ENCODE results near the gene SLC2A11. TPM values are rescaled to one million over a fixed set of nuclear protein-coding genes. Genes with fewer than 3 reads are reported as not detected.

Gene SLC2A11
- total RNA-seq, 1 experiment from 2014 or later: 9.4 TPM

DNA sequence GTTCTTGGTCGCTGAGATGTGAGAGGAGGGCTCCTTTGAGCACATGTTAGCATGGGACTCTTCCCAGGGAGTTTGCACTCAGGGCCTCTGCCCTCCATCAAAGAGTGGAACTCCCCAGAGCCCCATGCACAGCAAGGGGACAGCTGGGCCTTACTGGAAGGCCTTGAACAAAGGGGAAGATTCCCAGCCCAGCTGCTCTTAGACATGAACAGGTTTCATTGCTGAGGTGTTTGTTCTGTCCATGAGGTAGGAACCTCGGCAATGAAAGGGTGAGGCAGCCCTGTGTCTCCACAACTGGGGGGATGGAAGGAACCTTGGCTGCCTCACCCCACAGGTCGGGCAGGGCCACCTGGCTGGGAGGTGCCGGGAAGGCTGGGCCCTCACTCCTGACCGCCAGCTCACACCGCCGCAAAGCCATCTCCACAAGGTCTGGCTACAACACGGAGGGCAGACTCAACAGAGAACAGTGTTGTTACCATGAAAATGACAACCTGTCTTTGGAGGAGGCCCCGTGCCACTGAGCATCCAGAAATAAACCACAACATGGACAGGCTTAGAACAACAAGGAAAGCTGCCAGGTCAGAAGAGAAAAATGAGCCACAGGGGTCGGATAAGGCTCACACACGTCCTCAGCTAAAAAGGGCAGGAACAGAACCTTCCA is 22.1 kb upstream of the SLC2A11 start:
- BruUV-seq (replicated peaks): no TSS peak
- H4K20me1 ChIP-seq (ENCODE audit: low read length): no peaks in the 10 kb centered on the region
- H3K9me3 ChIP-seq (ENCODE audit: low read length): no peaks in the 10 kb centered on the region
- DNase-seq: no peak
- H3K4me3 ChIP-seq (ENCODE audit: low read length): no peak overlapping the region
- H3K79me2 ChIP-seq (ENCODE audit: low read length): no peaks in the 10 kb centered on the region
- ATAC-seq: no peak
- H3K9ac ChIP-seq (ENCODE audit: low read length): no peak overlapping the region
- POLR2A ChIA-PET (ENCODE audit: unreplicated experiment): no interaction called here
- H3K9me2 ChIP-seq (replicated peaks; ENCODE audit: low read length): no peaks in the 10 kb centered on the region
- TF ChIP-seq, protein P1, sequence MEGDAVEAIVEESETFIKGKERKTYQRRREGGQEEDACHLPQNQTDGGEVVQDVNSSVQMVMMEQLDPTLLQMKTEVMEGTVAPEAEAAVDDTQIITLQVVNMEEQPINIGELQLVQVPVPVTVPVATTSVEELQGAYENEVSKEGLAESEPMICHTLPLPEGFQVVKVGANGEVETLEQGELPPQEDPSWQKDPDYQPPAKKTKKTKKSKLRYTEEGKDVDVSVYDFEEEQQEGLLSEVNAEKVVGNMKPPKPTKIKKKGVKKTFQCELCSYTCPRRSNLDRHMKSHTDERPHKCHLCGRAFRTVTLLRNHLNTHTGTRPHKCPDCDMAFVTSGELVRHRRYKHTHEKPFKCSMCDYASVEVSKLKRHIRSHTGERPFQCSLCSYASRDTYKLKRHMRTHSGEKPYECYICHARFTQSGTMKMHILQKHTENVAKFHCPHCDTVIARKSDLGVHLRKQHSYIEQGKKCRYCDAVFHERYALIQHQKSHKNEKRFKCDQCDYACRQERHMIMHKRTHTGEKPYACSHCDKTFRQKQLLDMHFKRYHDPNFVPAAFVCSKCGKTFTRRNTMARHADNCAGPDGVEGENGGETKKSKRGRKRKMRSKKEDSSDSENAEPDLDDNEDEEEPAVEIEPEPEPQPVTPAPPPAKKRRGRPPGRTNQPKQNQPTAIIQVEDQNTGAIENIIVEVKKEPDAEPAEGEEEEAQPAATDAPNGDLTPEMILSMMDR (conservative IDR thresholded peaks at IDR 0.05; ENCODE audit: low read depth, low read length): no peak
- TF ChIP-seq EZH2phosphoT487 (IDR thresholded peaks at IDR 0.05; ENCODE audit: borderline replicate concordance, low read length) (no peak), EZH2 (IDR thresholded peaks at IDR 0.05; ENCODE audit: low read length, unreplicated experiment) (no peak)
- intact Hi-C loops (cut with micrococcal nuclease): no loop called here
- H3K4me2 ChIP-seq (ENCODE audit: low read length): no peak overlapping the region
- H3F3A ChIP-seq (ENCODE audit: low read length, unreplicated experiment): no peaks in the 10 kb centered on the region
- H3K27ac ChIP-seq (ENCODE audit: low read length): no peak overlapping the region
- H3K27me3 ChIP-seq (ENCODE audit: low read length): no peaks in the 10 kb centered on the region
- CTCF ChIA-PET: no interaction called here
- H2AFZ ChIP-seq (ENCODE audit: low read length): no peak overlapping the region
- 0 out of 2 replicates have a peak, but pooled peaks cover 3% of the 10 kb centered on the region for H3K4me1 ChIP-seq (ENCODE audit: insufficient read depth, low read length)
- no peaks in the 10 kb centered on the region for H3K36me3 ChIP-seq (ENCODE audit: low read depth, low read length)

DNA sequence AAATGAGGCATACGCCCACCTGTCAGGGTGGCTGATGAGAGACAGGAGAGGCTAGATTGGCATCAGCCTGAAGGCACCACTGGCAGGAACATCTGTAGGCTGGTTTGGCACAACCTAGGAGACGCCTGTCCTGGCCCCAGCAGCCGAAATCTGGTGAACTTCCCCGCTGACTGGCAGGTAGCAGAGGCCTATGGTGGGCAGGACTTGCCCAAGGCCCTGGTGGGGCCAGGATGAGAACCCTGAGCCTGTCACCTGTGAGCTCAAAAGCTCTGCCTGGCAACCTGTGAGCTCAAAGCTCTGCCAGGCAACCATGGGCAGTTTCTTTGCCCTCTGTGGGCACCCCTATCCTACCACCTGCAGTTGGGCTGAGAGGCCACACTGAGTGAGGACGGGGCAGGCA is 21.4 kb upstream of the SLC2A11 start:
- Histone ChIP-seq H3K9me3 (ENCODE audit: low read length) (no peaks in the 10 kb centered on the region), H3F3A (ENCODE audit: low read length, unreplicated experiment) (no peaks in the 10 kb centered on the region), H3K4me3 (ENCODE audit: low read length) (no peak overlapping the region), H3K4me1 (ENCODE audit: insufficient read depth, low read length) (0 out of 2 replicates have a peak, but pooled peaks cover 3% of the 10 kb centered on the region), H3K4me2 (ENCODE audit: low read length) (no peak overlapping the region), H3K27ac (ENCODE audit: low read length) (no peak overlapping the region), H3K79me2 (ENCODE audit: low read length) (no peaks in the 10 kb centered on the region), H3K9me2 (replicated peaks; ENCODE audit: low read length) (no peaks in the 10 kb centered on the region), H4K20me1 (ENCODE audit: low read length) (no peaks in the 10 kb centered on the region), H2AFZ (ENCODE audit: low read length) (no peak overlapping the region), H3K27me3 (ENCODE audit: low read length) (no peaks in the 10 kb centered on the region), H3K36me3 (ENCODE audit: low read depth, low read length) (no peaks in the 10 kb centered on the region), H3K9ac (ENCODE audit: low read length) (no peak overlapping the region)
- no peak for DNase-seq
- BruUV-seq (replicated peaks): no TSS peak
- POLR2A ChIA-PET (ENCODE audit: unreplicated experiment): no interaction called here
- ATAC-seq: no peak
- intact Hi-C loops (cut with micrococcal nuclease): no loop called here
- CTCF ChIA-PET: no interaction called here
- TF ChIP-seq EZH2 (IDR thresholded peaks at IDR 0.05; ENCODE audit: low read length, unreplicated experiment): no peak
- TF ChIP-seq EZH2phosphoT487 (IDR thresholded peaks at IDR 0.05; ENCODE audit: borderline replicate concordance, low read length): no peak
- TF ChIP-seq, protein P1 (conservative IDR thresholded peaks at IDR 0.05; ENCODE audit: low read depth, low read length): no peak

DNA sequence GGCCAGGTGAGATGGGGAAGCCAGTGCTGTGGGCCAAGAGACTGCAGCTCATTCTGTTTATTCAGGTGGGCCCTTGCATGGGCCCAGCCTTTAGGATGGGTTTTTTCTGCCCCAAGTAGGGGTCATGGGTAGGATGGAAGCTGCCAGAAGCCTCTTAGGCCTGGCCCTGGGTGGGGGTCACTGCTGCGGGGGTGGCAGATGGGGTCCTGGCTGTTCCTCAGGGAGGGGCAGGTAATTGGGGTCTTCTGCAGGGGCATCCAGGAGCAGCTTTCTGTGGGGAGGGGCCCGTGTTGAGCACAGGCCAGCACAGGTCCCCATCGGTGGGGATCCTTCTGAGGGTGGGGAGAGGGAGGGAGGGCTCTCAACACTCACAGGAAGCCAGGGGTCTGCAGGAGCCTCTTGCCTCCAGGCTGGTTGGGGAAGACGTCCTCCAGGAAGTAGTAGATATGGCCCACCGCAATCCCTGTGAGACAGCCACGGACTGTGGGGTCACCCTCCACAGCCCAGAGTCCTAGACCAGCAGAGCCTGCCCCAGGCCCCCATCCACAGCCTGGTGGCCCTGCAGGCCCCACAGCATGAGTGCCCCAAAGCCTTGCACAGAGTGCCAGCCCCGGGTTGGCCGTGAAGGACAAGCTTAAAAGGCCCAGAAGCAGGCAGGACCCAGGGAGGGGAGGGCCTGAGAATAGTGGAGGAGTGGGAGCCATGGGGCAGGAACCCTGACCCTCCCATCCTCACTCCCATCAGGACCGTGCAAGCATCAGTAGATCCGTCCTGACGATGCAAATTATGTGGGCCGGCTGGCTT is 20.8 kb upstream of the SLC2A11 start:
- Histone ChIP-seq H3K4me2 (ENCODE audit: low read length) (no peak overlapping the region), H3K9ac (ENCODE audit: low read length) (no peak overlapping the region), H3K4me1 (ENCODE audit: insufficient read depth, low read length) (0 out of 2 replicates have a peak, but pooled peaks cover 3% of the 10 kb centered on the region), H3K4me3 (ENCODE audit: low read length) (no peak overlapping the region), H3K9me2 (replicated peaks; ENCODE audit: low read length) (no peaks in the 10 kb centered on the region), H3K79me2 (ENCODE audit: low read length) (no peaks in the 10 kb centered on the region), H3K36me3 (ENCODE audit: low read depth, low read length) (no peaks in the 10 kb centered on the region), H2AFZ (ENCODE audit: low read length) (no peak overlapping the region), H3K27me3 (ENCODE audit: low read length) (no peaks in the 10 kb centered on the region), H4K20me1 (ENCODE audit: low read length) (no peaks in the 10 kb centered on the region), H3F3A (ENCODE audit: low read length, unreplicated experiment) (no peaks in the 10 kb centered on the region), H3K9me3 (ENCODE audit: low read length) (no peaks in the 10 kb centered on the region), H3K27ac (ENCODE audit: low read length) (no peak overlapping the region)
- ATAC-seq: no peak
- no peak for TF ChIP-seq EZH2phosphoT487 (IDR thresholded peaks at IDR 0.05; ENCODE audit: borderline replicate concordance, low read length)
- TF ChIP-seq, protein P1 (conservative IDR thresholded peaks at IDR 0.05; ENCODE audit: low read depth, low read length): no peak
- TF ChIP-seq EZH2 (IDR thresholded peaks at IDR 0.05; ENCODE audit: low read length, unreplicated experiment): no peak
- no TSS peak for BruUV-seq (replicated peaks)
- ChIA-PET POLR2A (ENCODE audit: unreplicated experiment) (no interaction called here), CTCF (no interaction called here)
- DNase-seq: no peak
- intact Hi-C loops (cut with micrococcal nuclease): no loop called here
